CD4-positive, alpha-beta T cell (primary cell): ENCODE measurements around the gene CACNA1B. TPM values are rescaled to one million over a fixed set of nuclear protein-coding genes. Genes with fewer than 3 reads are reported as not detected.
A peak's percentile ranks its signal among the peaks of the same experiment; 100 is the strongest.
"Not testable (repeated sequence)": the region's sequence is repeated elsewhere in the genome, so short reads cannot be mapped to it uniquely, and the experiment has no call there.

Experiments
- ATAC-seq: fragments of 200-7000 bp; cut with Tn5 transposase; one replicate; pipeline ENCODE4 v1.10.0; 2022; ENCODE audit warnings: mild to moderate bottlenecking; ENCODE audit not compliant: poor library complexity
- CTCF ChIA-PET: fragments of 350-600 bp; sonication (Branson Sonifier 250); formaldehyde crosslinking; loops from one replicate; lab custom pipeline; 2021; ENCODE audit warnings: antibody characterized with exemption, inconsistent platforms; lab: Charles Lee
- POLR2A ChIA-PET: fragments of 350-600 bp; sonication (Branson Sonifier 250); formaldehyde crosslinking; loops from one replicate; lab custom pipeline; 2021; ENCODE audit warnings: antibody characterized with exemption, inconsistent platforms; lab: Charles Lee
- DNase-seq, 14 experiments: peaks; one replicate each; pipeline ENCODE4 v3.0.0-alpha.2; 2013 to 2020; ENCODE audit warnings: mixed read lengths in 2 of 14
- H3K27ac ChIP-seq, 2 donors: one replicate each; pipeline versions ENCODE4 v1.5.1 to v1.7.0; 2013; ENCODE audit warnings: low read length in 2 of 2, low read depth in 1 of 2, mild to moderate bottlenecking in 1 of 2
- H3K27me3 ChIP-seq, 2 experiments: 1 replicate in 1 of 2; 2 replicates in 1 of 2; pipeline versions ENCODE4 v1.6.1 to v1.7.0; 2013; ENCODE audit warnings: low read length in 2 of 2, control low read depth in 1 of 2, mild to moderate bottlenecking in 1 of 2, moderate library complexity in 1 of 2; ENCODE audit not compliant: insufficient read depth in 2 of 2, control insufficient read depth in 1 of 2
- H3K36me3 ChIP-seq: one replicate; pipeline ENCODE4 v1.6.1; 2013; ENCODE audit warnings: low read length, control low read depth; ENCODE audit not compliant: insufficient read depth
- H3K4me1 ChIP-seq: one replicate; pipeline ENCODE4 v1.6.1; 2013; ENCODE audit warnings: low read length, control low read depth; ENCODE audit not compliant: insufficient read depth
- H3K4me3 ChIP-seq: one replicate; pipeline ENCODE4 v1.5.1; 2013; ENCODE audit warnings: mild to moderate bottlenecking, low read length, moderate library complexity
- H3K9me3 ChIP-seq, 2 experiments: 1 replicate in 1 of 2; 2 replicates in 1 of 2; pipeline versions ENCODE4 v1.6.1 to v1.7.0; 2013; ENCODE audit warnings: low read length in 2 of 2, mild to moderate bottlenecking in 2 of 2, control low read depth in 1 of 2, moderate library complexity in 1 of 2; ENCODE audit not compliant: control insufficient read depth in 1 of 2, insufficient read depth in 1 of 2
- H3K27ac Mint-ChIP-seq: one replicate; pipeline ENCODE4 v1.8.0; 2020; ENCODE audit warnings: mixed read lengths
- H3K27me3 Mint-ChIP-seq: one replicate; pipeline ENCODE4 v1.8.0; 2021; ENCODE audit warnings: mixed read lengths
- H3K36me3 Mint-ChIP-seq: one replicate; pipeline ENCODE4 v1.8.0; 2021; ENCODE audit warnings: low read depth, mixed read lengths
- H3K4me1 Mint-ChIP-seq: one replicate; pipeline ENCODE4 v1.8.0; 2021; ENCODE audit warnings: low read depth, mixed read lengths
- H3K4me3 Mint-ChIP-seq: one replicate; pipeline ENCODE4 v1.8.0; 2020; ENCODE audit warnings: mild to moderate bottlenecking, mixed read lengths
- H3K9me3 Mint-ChIP-seq: one replicate; pipeline ENCODE4 v1.8.0; 2020; ENCODE audit warnings: mixed read lengths
- CTCF ChIP-seq: fragments of 200-600 bp; IDR thresholded peaks from one replicate; pipeline ENCODE4 v1.8.0; 2022; ENCODE audit warnings: antibody characterized with exemption, mild to moderate bottlenecking
- intact Hi-C, 2 experiments: fragments of 100-400 bp; cut with DNase I in 1 of 2; cut with micrococcal nuclease in 1 of 2; formaldehyde crosslinking; loops; one replicate each; pipeline versions ENCODE4 v1.15.1 to v1.9.0; 2023 to 2025; cut with DNase I, micrococcal nuclease
- microRNA-seq: library from miRNA; unstranded; fragments of <30 nt; microRNA quantifications from one replicate; pipeline ENCODE4 v1.2.0, GENCODE V29; 2021; ENCODE audit warnings: borderline microRNAs expressed, borderline replicate concordance
- total RNA-seq, 174 experiments: library from RNA in 2 of 174; stranded (reverse) in 2 of 174; gene quantifications; one replicate each; pipeline ENCODE4 v1.2.3 and lab custom pipeline; 2021 to 2026

Gene CACNA1B
- total RNA-seq, 2 experiments from 2014 or later: not detected

GRCh38 chr9:138147556-138147955, 270.0 kb downstream of the CACNA1B start:
- H3K4me1 Mint-ChIP-seq, H3K36me3 ChIP-seq, H3K36me3 Mint-ChIP-seq, intact Hi-C loops, H3K27ac Mint-ChIP-seq, CTCF ChIA-PET, ATAC-seq, H3K27me3 ChIP-seq, H3K4me3 Mint-ChIP-seq, H3K27me3 Mint-ChIP-seq, POLR2A ChIA-PET, H3K27ac ChIP-seq, H3K9me3 ChIP-seq, H3K4me3 ChIP-seq, H3K4me1 ChIP-seq, H3K9me3 Mint-ChIP-seq: not testable (repeated sequence)
- DNase-seq: peak in 7 of 14 experiments; percentile 9 to 59 (median 33)
- TF ChIP-seq CTCF: peak; percentile 19

GRCh38 chr9:138149672-138150656, 272.4 kb downstream of the CACNA1B start:
- H3K4me3 ChIP-seq: peak overlapping the region; percentile 39
- H3K4me1 Mint-ChIP-seq, H3K9me3 Mint-ChIP-seq, POLR2A ChIA-PET, H3K27ac ChIP-seq, H3K36me3 ChIP-seq, H3K27ac Mint-ChIP-seq, H3K27me3 ChIP-seq, H3K27me3 Mint-ChIP-seq, H3K4me1 ChIP-seq, H3K9me3 ChIP-seq, H3K36me3 Mint-ChIP-seq, intact Hi-C loops: not testable (repeated sequence)
- peak overlapping the region; percentile 84 for H3K4me3 Mint-ChIP-seq
- CTCF ChIA-PET: interaction anchor here (0.5 kb wide), 1 partner anchor 21 kb away, joined by 3 read pairs; no protein-coding TSS in a partner anchor
- TF ChIP-seq CTCF: peak; percentile 66
- DNase-seq (peak in 11 of 14 experiments; percentile 15 to 60 (median 34)), ATAC-seq (peak; percentile 73)

GRCh38 chr9:138155788-138156187, 278.2 kb downstream of the CACNA1B start:
- H3K36me3 ChIP-seq, DNase-seq, H3K9me3 ChIP-seq, intact Hi-C loops, H3K4me1 Mint-ChIP-seq, H3K36me3 Mint-ChIP-seq, H3K4me3 Mint-ChIP-seq, H3K27ac Mint-ChIP-seq, H3K4me1 ChIP-seq, H3K9me3 Mint-ChIP-seq, H3K27me3 ChIP-seq, POLR2A ChIA-PET, ATAC-seq, CTCF ChIA-PET, H3K4me3 ChIP-seq, H3K27ac ChIP-seq: not testable (repeated sequence)
- H3K27me3 Mint-ChIP-seq: peaks cover 12% of the 10 kb centered on the region

- H3K9me3 Mint-ChIP-seq, H3K36me3 ChIP-seq, DNase-seq, H3K27me3 Mint-ChIP-seq, intact Hi-C loops, H3K4me1 Mint-ChIP-seq, H3K36me3 Mint-ChIP-seq, H3K27ac Mint-ChIP-seq, CTCF ChIA-PET, H3K9me3 ChIP-seq, H3K4me3 Mint-ChIP-seq, ATAC-seq, H3K27me3 ChIP-seq, POLR2A ChIA-PET, H3K4me3 ChIP-seq, H3K4me1 ChIP-seq, H3K27ac ChIP-seq: not testable (repeated sequence)
Observed at GRCh38 chr9:138166793-138167192, 289.2 kb downstream of the CACNA1B start.

Small RNA genes lying within 50 kb of the gene (microRNA-seq; reads per million reads assigned to microRNA genes)
- not detected for gene MIR602
